Measurements from ENCODE around the gene MMP15. TPM values are rescaled to one million over a fixed set of nuclear protein-coding genes. Genes with fewer than 3 reads are reported as not detected.
"Not testable (repeated sequence)": the region's sequence is repeated elsewhere in the genome, so short reads cannot be mapped to it uniquely, and the experiment has no call there.

MMP15 gene
- polyA plus RNA-seq, 1 donor (not counting 4 experiments of a cell fraction or from before 2014, with no cell fraction given), result 3.7 TPM

GRCh38 chr16:58094026-58094425 is 68.5 kb downstream of the MMP15 start:
- H3K9ac ChIP-seq (ENCODE audit: control insufficient read depth, extremely low read depth, insufficient read depth, low read length), result no peak overlapping the region
- H3K4me2 ChIP-seq (ENCODE audit: control insufficient read depth, extremely low read depth, insufficient read depth, low read depth, low read length), result no peak overlapping the region
- no peaks in the 10 kb centered on the region for H3K9me3 ChIP-seq (ENCODE audit: control insufficient read depth, low read depth, low read length)
- no peaks in the 10 kb centered on the region for H3K36me3 ChIP-seq (ENCODE audit: control insufficient read depth in 2 of 2, extremely low read depth in 1 of 2, insufficient read depth in 2 of 2, low read length in 2 of 2)
- H3K4me3 ChIP-seq (ENCODE audit: control insufficient read depth in 2 of 3, extremely low read depth in 1 of 3, insufficient read depth in 2 of 3, low read depth in 1 of 3, low read length in 3 of 3), result no peak overlapping the region
- dilution Hi-C loops (cut with MboI; ENCODE audit: extremely low pct_ligation_motif_present, low sequenced_read_pairs), result no loop called here
- no peaks in the 10 kb centered on the region for H3K79me2 ChIP-seq (ENCODE audit: control insufficient read depth, insufficient read depth, low read length)
- peaks cover 12% of the 10 kb centered on the region for H3K4me1 ChIP-seq (ENCODE audit: control insufficient read depth, extremely low read depth, insufficient read depth, low read length)
- no peaks in the 10 kb centered on the region for H4K20me1 ChIP-seq (ENCODE audit: control insufficient read depth, extremely low read depth, insufficient read depth, low read length)
- no peak overlapping the region for H3K27ac ChIP-seq (ENCODE audit: control insufficient read depth, insufficient read depth, low read length)
- TF ChIP-seq EZH2 (IDR thresholded peaks at IDR 0.05; ENCODE audit: low read length), result no peak
- TF ChIP-seq CTCF (optimal IDR thresholded peaks at IDR 0.05 in 1 of 3, IDR thresholded peaks at IDR 0.05 in 1 of 3, conservative IDR thresholded peaks at IDR 0.05 in 1 of 3; ENCODE audit: extremely low read depth in 1 of 3, insufficient read depth in 2 of 3, low read length in 3 of 3), result no peak
- H3K9me1 ChIP-seq (ENCODE audit: control insufficient read depth, extremely low read depth, insufficient read depth, low read length), result no peaks in the 10 kb centered on the region
- no peak for FAIRE-seq
- H2AFZ ChIP-seq (ENCODE audit: control insufficient read depth, low read length), result no peak overlapping the region
- DNase-seq (ENCODE audit: low read depth, low spot score), result no peak
- peaks cover 4% of the 10 kb centered on the region for H3K27me3 ChIP-seq (ENCODE audit: control insufficient read depth, extremely low read depth, insufficient read depth, low read length)

DNA sequence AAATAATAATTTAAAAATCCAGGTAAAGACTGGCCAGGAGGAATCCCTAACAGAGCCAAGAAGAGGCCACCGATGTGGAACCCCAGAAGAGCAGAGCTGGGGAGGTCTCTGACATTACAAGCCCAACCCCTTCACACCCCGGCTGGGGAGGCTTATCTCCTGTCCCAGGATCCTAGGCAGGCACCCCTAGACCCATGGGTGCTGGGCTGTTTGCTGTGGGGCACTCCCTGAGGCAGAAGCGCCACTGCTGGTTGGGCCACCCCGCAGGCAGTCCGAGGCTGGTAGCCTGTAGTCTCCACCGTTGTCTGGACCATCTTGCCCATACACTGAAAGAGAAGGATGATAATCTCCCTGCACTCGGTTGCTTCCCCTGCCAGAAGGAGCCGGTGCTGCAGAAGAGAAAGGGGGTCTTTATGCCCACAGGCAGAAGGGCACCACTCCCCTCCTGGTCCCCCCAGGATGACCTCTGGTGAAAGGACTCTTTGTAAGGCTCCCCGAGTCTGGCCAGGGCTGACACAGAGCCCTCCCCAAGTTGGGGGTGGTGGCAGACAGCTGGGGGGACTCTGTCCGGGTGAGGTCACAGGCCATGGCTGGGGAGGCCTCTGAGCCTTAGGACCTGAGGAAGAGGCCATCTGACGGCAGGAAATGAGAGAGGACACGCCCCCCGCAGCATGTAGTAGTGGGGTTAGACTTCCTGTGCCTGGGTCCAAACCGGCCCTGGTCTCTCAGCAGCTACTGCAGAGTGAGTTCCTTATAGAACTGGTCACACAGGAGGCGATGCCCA is 69.4 kb downstream of the MMP15 start:
- H3K27ac ChIP-seq (ENCODE audit: control insufficient read depth, insufficient read depth, low read length), result no peak overlapping the region
- dilution Hi-C loops (cut with MboI; ENCODE audit: extremely low pct_ligation_motif_present, low sequenced_read_pairs), result no loop called here

GRCh38 chr16:58095575-58095960 is 70.0 kb downstream of the MMP15 start:
- H3K9me1 ChIP-seq (ENCODE audit: control insufficient read depth, extremely low read depth, insufficient read depth, low read length); H3K36me3 ChIP-seq (ENCODE audit: control insufficient read depth in 2 of 2, extremely low read depth in 1 of 2, insufficient read depth in 2 of 2, low read length in 2 of 2); H3K9ac ChIP-seq (ENCODE audit: control insufficient read depth, extremely low read depth, insufficient read depth, low read length); H3K27ac ChIP-seq (ENCODE audit: control insufficient read depth, insufficient read depth, low read length); H3K79me2 ChIP-seq (ENCODE audit: control insufficient read depth, insufficient read depth, low read length); H3K9me3 ChIP-seq (ENCODE audit: control insufficient read depth, low read depth, low read length); FAIRE-seq; H3K4me2 ChIP-seq (ENCODE audit: control insufficient read depth, extremely low read depth, insufficient read depth, low read depth, low read length); DNase-seq (ENCODE audit: low read depth, low spot score); dilution Hi-C loops (cut with MboI; ENCODE audit: extremely low pct_ligation_motif_present, low sequenced_read_pairs); H3K27me3 ChIP-seq (ENCODE audit: control insufficient read depth, extremely low read depth, insufficient read depth, low read length); H3K4me3 ChIP-seq (ENCODE audit: control insufficient read depth in 2 of 3, extremely low read depth in 1 of 3, insufficient read depth in 2 of 3, low read depth in 1 of 3, low read length in 3 of 3); H4K20me1 ChIP-seq (ENCODE audit: control insufficient read depth, extremely low read depth, insufficient read depth, low read length); H2AFZ ChIP-seq (ENCODE audit: control insufficient read depth, low read length): not testable (repeated sequence)
- peaks cover 12% of the 10 kb centered on the region for H3K4me1 ChIP-seq (ENCODE audit: control insufficient read depth, extremely low read depth, insufficient read depth, low read length)

More for the DNA sequence above, 69.4 kb downstream of the MMP15 start:
- Histone ChIP-seq H3K9me1 (ENCODE audit: control insufficient read depth, extremely low read depth, insufficient read depth, low read length) (no peaks in the 10 kb centered on the region), H4K20me1 (ENCODE audit: control insufficient read depth, extremely low read depth, insufficient read depth, low read length) (no peaks in the 10 kb centered on the region), H3K4me2 (ENCODE audit: control insufficient read depth, extremely low read depth, insufficient read depth, low read depth, low read length) (no peak overlapping the region), H2AFZ (ENCODE audit: control insufficient read depth, low read length) (no peak overlapping the region), H3K9me3 (ENCODE audit: control insufficient read depth, low read depth, low read length) (no peaks in the 10 kb centered on the region), H3K79me2 (ENCODE audit: control insufficient read depth, insufficient read depth, low read length) (no peaks in the 10 kb centered on the region), H3K36me3 (ENCODE audit: control insufficient read depth in 2 of 2, extremely low read depth in 1 of 2, insufficient read depth in 2 of 2, low read length in 2 of 2) (no peaks in the 10 kb centered on the region), H3K4me1 (ENCODE audit: control insufficient read depth, extremely low read depth, insufficient read depth, low read length) (peaks cover 12% of the 10 kb centered on the region), H3K9ac (ENCODE audit: control insufficient read depth, extremely low read depth, insufficient read depth, low read length) (no peak overlapping the region), H3K4me3 (ENCODE audit: control insufficient read depth in 2 of 3, extremely low read depth in 1 of 3, insufficient read depth in 2 of 3, low read depth in 1 of 3, low read length in 3 of 3) (no peak overlapping the region), H3K27me3 (ENCODE audit: control insufficient read depth, extremely low read depth, insufficient read depth, low read length) (peaks cover 4% of the 10 kb centered on the region)
- TF ChIP-seq EZH2 (IDR thresholded peaks at IDR 0.05; ENCODE audit: low read length), result no peak
- TF ChIP-seq CTCF (optimal IDR thresholded peaks at IDR 0.05 in 1 of 3, IDR thresholded peaks at IDR 0.05 in 1 of 3, conservative IDR thresholded peaks at IDR 0.05 in 1 of 3; ENCODE audit: extremely low read depth in 1 of 3, insufficient read depth in 2 of 3, low read length in 3 of 3), result no peak
- no peak for FAIRE-seq
- DNase-seq (ENCODE audit: low read depth, low spot score), result no peak

All from keratinocyte (primary cell).